Fibroblast of lung (primary cell): ENCODE measurements around the gene HACD2. TPM values are rescaled to one million over a fixed set of nuclear protein-coding genes. Genes with fewer than 3 reads are reported as not detected.
"Not testable (repeated sequence)": the region's sequence is repeated elsewhere in the genome, so short reads cannot be mapped to it uniquely, and the experiment has no call there.

Source experiments
- DNase-seq, 2 donors: peaks; one replicate each; pipeline versions ENCODE4 v3.0.0 to v3.0.0-alpha.2; 2010; ENCODE audit warnings: low read depth in 2 of 2
- H2AFZ ChIP-seq: 2 replicates; pipeline ENCODE4 v1.5.1; 2012; ENCODE audit warnings: low read length, control low read depth, inconsistent platforms
- H3K27ac ChIP-seq: 2 replicates; pipeline ENCODE4 v1.5.1; 2011; ENCODE audit warnings: low read length, control low read depth; ENCODE audit not compliant: insufficient read depth
- H3K27me3 ChIP-seq: 2 replicates; pipeline ENCODE4 v1.5.1; 2011; ENCODE audit warnings: mild to moderate bottlenecking, low read length; ENCODE audit not compliant: control insufficient read depth, insufficient read depth
- H3K36me3 ChIP-seq: 2 replicates; pipeline ENCODE4 v1.5.1; 2011; ENCODE audit warnings: low read length; ENCODE audit not compliant: control insufficient read depth, insufficient read depth
- H3K4me1 ChIP-seq: 2 replicates; pipeline ENCODE4 v1.5.1; 2011; ENCODE audit warnings: low read length; ENCODE audit not compliant: control insufficient read depth, insufficient read depth; ENCODE audit errors: extremely low read depth
- H3K4me2 ChIP-seq: 2 replicates; pipeline ENCODE4 v1.5.1; 2011; ENCODE audit warnings: low read length, control low read depth; ENCODE audit not compliant: insufficient read depth; ENCODE audit errors: extremely low read depth
- H3K4me3 ChIP-seq, 4 experiments: fragments of 200-600 bp in 1 of 4; sonication (generic) in 1 of 4; replicated peaks in 1 of 4; 2 replicates each; pipeline ENCODE4 v1.5.1; 2011 to 2016; ENCODE audit warnings: low read length in 4 of 4, low read depth in 3 of 4, mild to moderate bottlenecking in 3 of 4, control low read depth in 2 of 4, inconsistent platforms in 1 of 4, mixed read lengths in 1 of 4; ENCODE audit not compliant: insufficient read depth in 1 of 4; ENCODE audit errors: control extremely low read depth in 1 of 4
- H3K79me2 ChIP-seq: 2 replicates; pipeline ENCODE4 v1.5.1; 2012; ENCODE audit warnings: mild to moderate bottlenecking, low read length, inconsistent platforms; ENCODE audit not compliant: control insufficient read depth, insufficient read depth
- H3K9ac ChIP-seq: 2 replicates; pipeline ENCODE4 v1.5.1; 2011; ENCODE audit warnings: mild to moderate bottlenecking, low read length, control low read depth; ENCODE audit not compliant: insufficient read depth
- H3K9me3 ChIP-seq: 2 replicates; pipeline ENCODE4 v1.5.1; 2012; ENCODE audit warnings: low read depth, low read length; ENCODE audit not compliant: control insufficient read depth, insufficient read depth
- H4K20me1 ChIP-seq: 2 replicates; pipeline ENCODE4 v1.5.1; 2011; ENCODE audit warnings: low read length; ENCODE audit not compliant: control insufficient read depth, insufficient read depth; ENCODE audit errors: extremely low read depth
- CTCF ChIP-seq, 2 donors: IDR thresholded peaks in 1 of 2; conservative IDR thresholded peaks in 1 of 2; 1 replicate in 1 of 2; 2 replicates in 1 of 2; pipeline ENCODE4 v1.5.1; 2011 to 2012; ENCODE audit warnings: low read length in 2 of 2, control low read depth in 1 of 2, inconsistent platforms in 1 of 2, low read depth in 1 of 2, mild to moderate bottlenecking in 1 of 2
- EZH2 ChIP-seq: IDR thresholded peaks from 2 replicates; pipeline ENCODE4 v1.5.1; 2012; ENCODE audit warnings: low read length, control low read depth, mild to moderate bottlenecking; ENCODE audit errors: missing control alignments
- polyA plus RNA-seq, 2 donors: library from polyadenylated mRNA; depleted of rRNA in 1 of 2; stranded (reverse) in 1 of 2; unstranded in 1 of 2; fragments of >200 nt; gene quantifications; 2 replicates each; pipeline ENCODE4 v1.2.1, GENCODE V29; 2011 to 2012; ENCODE audit warnings: missing spikeins in 1 of 2
- total RNA-seq: library from RNA; depleted of rRNA; stranded (reverse); fragments of >200 nt; gene quantifications from 2 replicates; pipeline ENCODE4 v1.2.1, GENCODE V29; 2014

HACD2 gene
- total and polyA plus RNA-seq, 2 donors (not counting 1 experiment from before 2014, with no cell fraction given), result 22.0 to 48.7 TPM

DNA sequence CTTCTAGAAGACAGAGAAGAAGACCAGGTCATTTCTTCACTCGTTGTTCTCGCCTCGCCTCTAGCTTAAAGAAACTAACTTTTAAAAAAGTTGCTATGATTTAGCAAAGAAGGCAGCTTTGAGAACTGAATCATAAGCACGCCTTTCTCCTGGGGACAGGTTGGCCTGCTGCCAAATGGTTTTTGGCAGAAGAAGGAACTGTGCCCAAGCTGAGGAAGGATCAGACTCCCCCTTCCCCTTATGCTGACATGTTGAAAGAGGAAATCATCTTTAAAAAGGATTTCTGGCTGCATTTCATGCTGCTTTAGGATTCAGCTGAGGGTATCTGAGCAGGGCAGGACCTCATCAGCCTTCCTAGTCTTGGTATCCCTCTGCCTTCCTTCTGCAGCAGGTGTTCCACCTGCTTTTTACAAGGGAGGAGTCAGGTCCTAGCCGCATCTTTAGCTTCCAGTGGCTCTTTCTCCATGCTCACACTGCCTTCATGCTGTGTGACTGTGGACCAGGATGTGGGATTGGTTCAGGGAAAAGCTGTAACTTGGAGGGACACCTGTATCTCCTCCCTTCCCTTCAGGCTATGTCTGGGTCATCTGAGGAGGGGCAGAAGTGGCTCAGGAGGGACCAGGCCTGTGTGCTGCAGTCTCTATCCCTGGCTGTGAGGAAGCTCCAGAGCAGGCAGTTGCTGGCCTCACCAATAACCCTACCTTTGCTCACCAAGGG lies 34.1 kb upstream of the HACD2 start:
- H2AFZ ChIP-seq, result no peak overlapping the region
- H3K79me2 ChIP-seq, result no peaks in the 10 kb centered on the region
- H3K27ac ChIP-seq, result peak overlapping the region; percentile 6
- no peaks in the 10 kb centered on the region for H4K20me1 ChIP-seq
- peaks cover 32% of the 10 kb centered on the region for H3K4me1 ChIP-seq
- peak overlapping the region in 3 of 4 experiments; percentile 25 to 47 (median 42) for H3K4me3 ChIP-seq
- H3K9ac ChIP-seq, result no peak overlapping the region
- no peak for TF ChIP-seq EZH2
- no peak for TF ChIP-seq CTCF (conservative IDR thresholded peaks at IDR 0.05 in 1 of 2, IDR thresholded peaks at IDR 0.05 in 1 of 2; ENCODE audit: low read depth in 1 of 2, low read length in 2 of 2)
- H3K4me2 ChIP-seq, result peak overlapping the region; percentile 70
- H3K9me3 ChIP-seq, result no peaks in the 10 kb centered on the region
- H3K27me3 ChIP-seq, result no peaks in the 10 kb centered on the region
- peaks cover 14% of the 10 kb centered on the region for H3K36me3 ChIP-seq
- DNase-seq, result peak; percentile 74 to 94

- no peak overlapping the region for H3K27ac ChIP-seq
- no peaks in the 10 kb centered on the region for H3K9me3 ChIP-seq
- DNase-seq, result no peak
- H3K9ac ChIP-seq, result no peak overlapping the region
- H3K79me2 ChIP-seq, result no peaks in the 10 kb centered on the region
- no peak for TF ChIP-seq EZH2
- H2AFZ ChIP-seq, result no peak overlapping the region
- peaks cover 27% of the 10 kb centered on the region for H3K4me1 ChIP-seq
- no peaks in the 10 kb centered on the region for H3K27me3 ChIP-seq
- peak overlapping the region in 2 of 4 experiments; percentile 23 to 47 for H3K4me3 ChIP-seq
- H3K36me3 ChIP-seq, result peaks cover 14% of the 10 kb centered on the region
- H4K20me1 ChIP-seq, result no peaks in the 10 kb centered on the region
- peak overlapping the region; percentile 55 for H3K4me2 ChIP-seq
Observed at GRCh38 chr3:123618076-123618708, 33.3 kb upstream of the HACD2 start.

GRCh38 chr3:123616593-123616992 lies 31.7 kb upstream of the HACD2 start:
- H3K27me3 ChIP-seq, result no peaks in the 10 kb centered on the region
- no peaks in the 10 kb centered on the region for H4K20me1 ChIP-seq
- no peak overlapping the region for H3K9ac ChIP-seq
- H3K4me1 ChIP-seq, result peaks cover 25% of the 10 kb centered on the region
- no peak overlapping the region for H3K4me2 ChIP-seq
- no peak overlapping the region for H3K27ac ChIP-seq
- H3K36me3 ChIP-seq, result peaks cover 11% of the 10 kb centered on the region
- no peaks in the 10 kb centered on the region for H3K9me3 ChIP-seq
- DNase-seq, result no peak
- TF ChIP-seq EZH2, result no peak
- no peak overlapping the region for H2AFZ ChIP-seq
- H3K79me2 ChIP-seq, result no peaks in the 10 kb centered on the region
- H3K4me3 ChIP-seq, result no peak overlapping the region

DNA sequence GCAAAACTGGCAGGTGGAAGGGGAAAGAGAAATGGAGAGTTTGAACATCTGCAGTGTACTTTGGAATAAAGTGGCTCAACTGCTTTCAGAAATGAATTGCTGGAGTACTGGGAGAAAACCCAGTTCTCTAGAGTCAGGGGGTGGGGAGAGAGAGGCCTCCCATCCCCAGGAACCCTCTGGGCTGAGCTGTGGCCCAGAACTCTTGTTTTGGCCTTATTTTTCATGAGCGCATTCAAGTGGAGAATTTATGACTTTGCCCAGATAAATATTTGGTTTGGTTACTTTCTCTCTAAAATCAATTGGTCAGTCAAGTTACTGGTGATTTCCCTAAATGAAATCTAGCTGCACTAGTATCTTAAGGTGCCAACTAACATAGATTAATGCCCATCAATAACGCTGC lies 28.7 kb upstream of the HACD2 start:
- DNase-seq, result no peak
- Histone ChIP-seq H3K9ac (no peak overlapping the region), H3K79me2 (no peaks in the 10 kb centered on the region), H4K20me1 (no peaks in the 10 kb centered on the region), H3K4me2 (no peak overlapping the region), H3K27ac (no peak overlapping the region), H3K4me3 (no peak overlapping the region), H2AFZ (no peak overlapping the region), H3K4me1 (peaks cover 3% of the 10 kb centered on the region), H3K27me3 (no peaks in the 10 kb centered on the region), H3K9me3 (no peaks in the 10 kb centered on the region), H3K36me3 (peaks cover 10% of the 10 kb centered on the region)
- no peak for TF ChIP-seq CTCF (conservative IDR thresholded peaks at IDR 0.05 in 1 of 2, IDR thresholded peaks at IDR 0.05 in 1 of 2; ENCODE audit: low read depth in 1 of 2, low read length in 2 of 2)
- TF ChIP-seq EZH2, result no peak

DNA sequence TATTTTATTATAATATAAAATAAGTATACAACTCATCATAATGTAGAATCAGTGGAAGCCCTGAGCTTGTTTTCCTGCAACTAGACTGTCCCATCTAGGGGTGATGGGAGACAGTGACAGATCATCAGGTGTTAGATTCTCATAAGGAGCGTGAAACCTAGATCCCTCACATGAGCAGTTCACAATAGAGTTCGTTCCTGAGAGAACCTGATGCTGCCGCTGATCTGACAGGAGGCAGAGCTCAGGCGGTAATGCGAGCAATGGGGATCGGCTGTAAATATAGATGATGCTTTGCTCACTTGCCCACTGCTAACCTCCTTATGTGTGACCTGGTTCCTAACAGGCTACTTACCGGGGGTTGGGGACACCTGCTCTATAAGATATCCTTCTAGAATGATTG lies 26.8 kb upstream of the HACD2 start:
- H4K20me1 ChIP-seq, H3K79me2 ChIP-seq, DNase-seq, H3K4me2 ChIP-seq, H3K9ac ChIP-seq, H3K9me3 ChIP-seq, H3K27me3 ChIP-seq, H3K4me1 ChIP-seq, H3K36me3 ChIP-seq, H3K27ac ChIP-seq, H3K4me3 ChIP-seq, H2AFZ ChIP-seq: not testable (repeated sequence)
